MM.1S (cell line): ENCODE measurements around the gene MAST3.

Source experiments
- DNase-seq: peaks from one replicate; pipeline ENCODE4 v3.0.0-alpha.2; 2015
- H2AFZ ChIP-seq: fragments of 300-600 bp; sonication (generic); 2 replicates; pipeline ENCODE4 v1.6.0; 2016; ENCODE audit warnings: antibody characterized with exemption, low read length
- H3F3A ChIP-seq: fragments of 300-600 bp; sonication (generic); 2 replicates; pipeline ENCODE4 v1.6.1; 2016; ENCODE audit warnings: mild to moderate bottlenecking, antibody characterized with exemption, low read length, moderate library complexity, mixed read lengths; ENCODE audit not compliant: insufficient read depth
- H3K27ac ChIP-seq: fragments of 300-600 bp; sonication (generic); 2 replicates; pipeline ENCODE4 v1.5.1; 2016; ENCODE audit warnings: mild to moderate bottlenecking, low read length
- H3K27me3 ChIP-seq: fragments of 300-600 bp; sonication (generic); replicated peaks from 2 replicates; pipeline ENCODE4 v1.6.0; 2016; ENCODE audit warnings: low read length; ENCODE audit not compliant: insufficient read depth
- H3K36me3 ChIP-seq: fragments of 300-600 bp; sonication (generic); replicated peaks from 2 replicates; pipeline ENCODE4 v1.6.1; 2016; ENCODE audit warnings: mild to moderate bottlenecking, low read length, mixed read lengths; ENCODE audit not compliant: insufficient read depth
- H3K4me1 ChIP-seq: fragments of 300-600 bp; sonication (generic); 2 replicates; pipeline ENCODE4 v1.6.1; 2016; ENCODE audit warnings: low read length, mixed read lengths
- H3K4me2 ChIP-seq: fragments of 300-600 bp; sonication (generic); 2 replicates; pipeline ENCODE4 v1.6.0; 2016; ENCODE audit warnings: low read depth, low read length
- H3K4me3 ChIP-seq: fragments of 300-600 bp; sonication (generic); 2 replicates; pipeline ENCODE4 v1.5.1; 2016; ENCODE audit warnings: low read length, mixed read lengths
- H3K79me2 ChIP-seq: fragments of 300-600 bp; sonication (generic); 2 replicates; pipeline ENCODE4 v1.6.1; 2016; ENCODE audit warnings: mixed run types, low read length, mixed read lengths
- H3K9ac ChIP-seq: fragments of 300-600 bp; sonication (generic); 2 replicates; pipeline ENCODE4 v1.6.1; 2016; ENCODE audit warnings: low read length, mixed read lengths
- H3K9me2 ChIP-seq: fragments of 300-600 bp; sonication (generic); replicated peaks from 2 replicates; pipeline ENCODE4 v1.6.1; 2016; ENCODE audit warnings: mild to moderate bottlenecking, low read length, mixed read lengths; ENCODE audit not compliant: insufficient read depth
- H3K9me3 ChIP-seq: fragments of 300-600 bp; sonication (generic); replicated peaks from 2 replicates; pipeline ENCODE4 v1.6.1; 2016; ENCODE audit warnings: mild to moderate bottlenecking, low read length, mixed read lengths; ENCODE audit not compliant: insufficient read depth
- H4K20me1 ChIP-seq: fragments of 300-600 bp; sonication (generic); 2 replicates; pipeline ENCODE4 v1.6.1; 2016; ENCODE audit warnings: mild to moderate bottlenecking, low read length, moderate library complexity, mixed read lengths; ENCODE audit not compliant: insufficient read depth
- CTCF ChIP-seq: fragments of 300-600 bp; sonication (generic); IDR thresholded peaks from 2 replicates; pipeline ENCODE4 v1.5.1; 2016; ENCODE audit warnings: antibody characterized with exemption, low read length, mixed read lengths
- EZH2 ChIP-seq: fragments of 300-600 bp; sonication (generic); optimal IDR thresholded peaks from 2 replicates; pipeline ENCODE3; 2017; ENCODE audit warnings: low read depth, mild to moderate bottlenecking, antibody characterized with exemption, low read length, mixed read lengths
- EZH2phosphoT487 ChIP-seq: fragments of 300-600 bp; sonication (generic); IDR thresholded peaks from 2 replicates; pipeline ENCODE4 v1.6.1; 2018; ENCODE audit warnings: antibody characterized with exemption, low read length

MAST3 gene

GRCh38 chr19:18119717-18120105, 22.1 kb downstream of the MAST3 start:
- peak overlapping the region; percentile 45; the same call in 1 of the 2 replicates for H3K9ac ChIP-seq
- H3K79me2 ChIP-seq, result peaks cover 31% of the 10 kb centered on the region
- H3K4me3 ChIP-seq, result peak overlapping the region; percentile 84
- H3K36me3 ChIP-seq, result no peaks in the 10 kb centered on the region
- no peaks in the 10 kb centered on the region for H3K27me3 ChIP-seq
- TF ChIP-seq CTCF (no peak), EZH2 (no peak), EZH2phosphoT487 (no peak)
- H4K20me1 ChIP-seq, result no peaks in the 10 kb centered on the region
- H3K4me2 ChIP-seq, result peak overlapping the region; percentile 96
- H3K9me2 ChIP-seq, result no peaks in the 10 kb centered on the region
- H3K4me1 ChIP-seq, result peaks cover 23% of the 10 kb centered on the region
- H2AFZ ChIP-seq, result 0 out of 2 replicates have a peak overlapping the region, but pooled peaks have one; percentile 68
- peak overlapping the region; percentile 63; the same call in 1 of the 2 replicates for H3K27ac ChIP-seq
- peaks cover 17% of the 10 kb centered on the region for H3F3A ChIP-seq
- no peaks in the 10 kb centered on the region for H3K9me3 ChIP-seq
- no peak for DNase-seq

- Histone ChIP-seq H3K9ac (peak overlapping the region; percentile 45; the same call in 1 of the 2 replicates), H3K4me1 (peaks cover 23% of the 10 kb centered on the region), H3K27ac (peak overlapping the region; percentile 63; the same call in 1 of the 2 replicates), H2AFZ (no peak overlapping the region), H3K4me2 (peak overlapping the region; percentile 96), H4K20me1 (no peaks in the 10 kb centered on the region), H3K36me3 (no peaks in the 10 kb centered on the region), H3K9me3 (no peaks in the 10 kb centered on the region), H3K79me2 (peaks cover 31% of the 10 kb centered on the region), H3F3A (peaks cover 17% of the 10 kb centered on the region), H3K4me3 (peak overlapping the region; percentile 84; the same call in 1 of the 2 replicates), H3K9me2 (no peaks in the 10 kb centered on the region), H3K27me3 (no peaks in the 10 kb centered on the region)
- DNase-seq, result no peak
- TF ChIP-seq EZH2phosphoT487 (no peak), CTCF (no peak), EZH2 (no peak)
These were observed 22.5 kb downstream of the MAST3 start for GRCh38 chr19:18120127-18120526.

DNA sequence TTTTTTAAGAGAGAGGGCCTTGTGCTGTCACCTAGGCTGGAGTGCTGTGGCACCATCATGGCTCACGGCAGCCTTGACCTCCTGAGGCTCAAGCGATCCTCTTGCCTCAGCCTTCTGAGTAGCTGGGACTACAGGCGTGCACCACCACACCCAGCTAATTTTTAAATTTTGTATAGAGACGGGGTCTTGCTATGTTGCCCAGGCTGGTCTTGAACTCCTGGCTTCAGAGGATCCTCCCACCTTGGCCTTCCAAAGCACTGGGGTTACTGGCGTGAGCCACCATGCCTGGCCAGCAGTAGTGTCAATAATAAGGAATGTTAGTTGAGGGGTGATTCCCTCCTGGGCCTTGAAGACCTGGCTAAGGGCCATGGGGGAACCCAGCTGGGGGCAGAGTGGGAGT, 23.6 kb downstream of the MAST3 start:
- peaks cover 17% of the 10 kb centered on the region for H3F3A ChIP-seq
- peak overlapping the region; percentile 18; the same call in 1 of the 2 replicates for H3K27ac ChIP-seq
- H3K4me3 ChIP-seq, result no peak overlapping the region
- peaks cover 23% of the 10 kb centered on the region for H3K4me1 ChIP-seq
- H3K9me2 ChIP-seq, result no peaks in the 10 kb centered on the region
- H3K4me2 ChIP-seq, result no peak overlapping the region
- no peaks in the 10 kb centered on the region for H4K20me1 ChIP-seq
- no peaks in the 10 kb centered on the region for H3K36me3 ChIP-seq
- H3K27me3 ChIP-seq, result no peaks in the 10 kb centered on the region
- H3K9ac ChIP-seq, result no peak overlapping the region
- no peak overlapping the region for H2AFZ ChIP-seq
- TF ChIP-seq EZH2phosphoT487, result no peak
- TF ChIP-seq EZH2, result no peak
- H3K79me2 ChIP-seq, result peaks cover 31% of the 10 kb centered on the region
- H3K9me3 ChIP-seq, result no peaks in the 10 kb centered on the region
- DNase-seq, result no peak

GRCh38 chr19:18122424-18122823, 24.8 kb downstream of the MAST3 start:
- H3K9me3 ChIP-seq, result no peaks in the 10 kb centered on the region
- no peak overlapping the region for H3K4me3 ChIP-seq
- H3K79me2 ChIP-seq, result peaks cover 31% of the 10 kb centered on the region
- H3K36me3 ChIP-seq, result no peaks in the 10 kb centered on the region
- H3K27me3 ChIP-seq, result no peaks in the 10 kb centered on the region
- no peak overlapping the region for H3K9ac ChIP-seq
- no peaks in the 10 kb centered on the region for H4K20me1 ChIP-seq
- H3K4me2 ChIP-seq, result no peak overlapping the region
- H3K9me2 ChIP-seq, result no peaks in the 10 kb centered on the region
- H3K4me1 ChIP-seq, result peaks cover 19% of the 10 kb centered on the region
- no peak for DNase-seq
- H3F3A ChIP-seq, result peaks cover 17% of the 10 kb centered on the region
- H2AFZ ChIP-seq, result no peak overlapping the region
- TF ChIP-seq EZH2phosphoT487 (no peak), EZH2 (no peak), CTCF (no peak)
- H3K27ac ChIP-seq, result no peak overlapping the region
